Central memory CD8-positive, alpha-beta T cell (primary cell): ENCODE data around the gene DYNLL2.

Experiments
- ATAC-seq: fragments of 150-1000 bp; cut with Tn5 transposase; replicated peaks from 2 replicates; pipeline ENCODE4 v1.10.0; 2022; ENCODE audit warnings: mild to moderate bottlenecking, moderate FRiP score, moderate number of reproducible peaks; ENCODE audit not compliant: poor library complexity, severe bottlenecking; ENCODE audit errors: extremely low read depth
- DNase-seq, 2 donors: peaks; one replicate each; pipeline ENCODE4 v3.0.0; 2021; ENCODE audit warnings: low spot score in 2 of 2
- H3K27ac Mint-ChIP-seq: one replicate; pipeline ENCODE4 v1.8.0; 2022; ENCODE audit warnings: low read depth, mild to moderate bottlenecking, moderate library complexity, mixed read lengths
- H3K27me3 Mint-ChIP-seq: one replicate; pipeline ENCODE4 v1.8.0; 2022; ENCODE audit warnings: mixed read lengths
- H3K36me3 Mint-ChIP-seq: one replicate; pipeline ENCODE4 v1.8.0; 2022; ENCODE audit warnings: mild to moderate bottlenecking, moderate library complexity, mixed read lengths; ENCODE audit not compliant: insufficient read depth
- H3K4me1 Mint-ChIP-seq: one replicate; pipeline ENCODE4 v1.8.0; 2022; ENCODE audit warnings: mixed read lengths
- H3K4me3 Mint-ChIP-seq: one replicate; pipeline ENCODE4 v1.8.0; 2022; ENCODE audit warnings: mild to moderate bottlenecking, moderate library complexity, mixed read lengths
- H3K9me3 Mint-ChIP-seq: one replicate; pipeline ENCODE4 v1.8.0; 2022; ENCODE audit warnings: mixed read lengths

DYNLL2 gene

DNA sequence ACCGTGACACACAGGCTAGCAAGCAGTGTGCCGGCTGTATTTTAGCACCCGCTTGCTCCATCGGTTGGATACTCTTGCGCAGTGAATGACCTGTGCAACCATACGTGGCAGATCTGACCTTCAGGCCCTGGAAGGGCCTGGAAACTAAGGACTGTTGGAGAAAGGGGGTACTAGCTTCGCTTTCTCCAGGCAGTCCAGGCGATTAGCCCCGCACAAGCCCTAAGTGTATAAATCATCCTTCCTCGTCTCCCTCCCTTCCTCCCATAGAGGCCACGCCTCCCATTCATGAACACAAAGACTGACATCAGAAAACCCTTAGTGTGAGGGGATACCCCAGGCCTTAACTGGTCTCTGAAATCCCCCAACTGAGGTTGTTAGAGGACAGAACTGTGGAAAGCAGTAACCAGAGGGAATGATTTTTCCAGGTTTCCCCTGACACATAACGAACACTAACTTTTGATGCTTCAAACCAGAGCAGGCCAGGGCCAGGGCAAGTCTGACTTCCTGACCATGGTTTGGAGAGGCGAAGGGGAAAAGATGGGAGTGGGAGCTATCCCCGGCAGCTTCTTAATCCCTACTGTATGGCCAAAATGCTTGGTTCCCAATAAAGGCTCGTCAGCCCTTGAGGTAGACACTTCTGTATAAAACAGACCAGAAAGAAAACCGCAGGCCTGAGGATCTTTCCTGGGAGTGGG, 1.4 kb upstream of the DYNLL2 start:
- Mint-ChIP-seq H3K27ac (no peak overlapping the region), H3K27me3 (no peaks in the 10 kb centered on the region), H3K4me1 (peaks cover 18% of the 10 kb centered on the region), H3K4me3 (no peak overlapping the region), H3K36me3 (peaks cover 10% of the 10 kb centered on the region), H3K9me3 (no peaks in the 10 kb centered on the region)
- DNase-seq = no peak
- no peak for ATAC-seq

GRCh38 chr17:58082341-58082869, 814 bp upstream of the DYNLL2 start:
- no peaks in the 10 kb centered on the region for H3K27me3 Mint-ChIP-seq
- H3K27ac Mint-ChIP-seq = peak overlapping the region; percentile 26
- DNase-seq = no peak
- no peaks in the 10 kb centered on the region for H3K9me3 Mint-ChIP-seq
- H3K36me3 Mint-ChIP-seq = peaks cover 16% of the 10 kb centered on the region
- peak overlapping the region; percentile 45 for H3K4me3 Mint-ChIP-seq
- H3K4me1 Mint-ChIP-seq = peaks cover 24% of the 10 kb centered on the region
- ATAC-seq = no peak

DNA sequence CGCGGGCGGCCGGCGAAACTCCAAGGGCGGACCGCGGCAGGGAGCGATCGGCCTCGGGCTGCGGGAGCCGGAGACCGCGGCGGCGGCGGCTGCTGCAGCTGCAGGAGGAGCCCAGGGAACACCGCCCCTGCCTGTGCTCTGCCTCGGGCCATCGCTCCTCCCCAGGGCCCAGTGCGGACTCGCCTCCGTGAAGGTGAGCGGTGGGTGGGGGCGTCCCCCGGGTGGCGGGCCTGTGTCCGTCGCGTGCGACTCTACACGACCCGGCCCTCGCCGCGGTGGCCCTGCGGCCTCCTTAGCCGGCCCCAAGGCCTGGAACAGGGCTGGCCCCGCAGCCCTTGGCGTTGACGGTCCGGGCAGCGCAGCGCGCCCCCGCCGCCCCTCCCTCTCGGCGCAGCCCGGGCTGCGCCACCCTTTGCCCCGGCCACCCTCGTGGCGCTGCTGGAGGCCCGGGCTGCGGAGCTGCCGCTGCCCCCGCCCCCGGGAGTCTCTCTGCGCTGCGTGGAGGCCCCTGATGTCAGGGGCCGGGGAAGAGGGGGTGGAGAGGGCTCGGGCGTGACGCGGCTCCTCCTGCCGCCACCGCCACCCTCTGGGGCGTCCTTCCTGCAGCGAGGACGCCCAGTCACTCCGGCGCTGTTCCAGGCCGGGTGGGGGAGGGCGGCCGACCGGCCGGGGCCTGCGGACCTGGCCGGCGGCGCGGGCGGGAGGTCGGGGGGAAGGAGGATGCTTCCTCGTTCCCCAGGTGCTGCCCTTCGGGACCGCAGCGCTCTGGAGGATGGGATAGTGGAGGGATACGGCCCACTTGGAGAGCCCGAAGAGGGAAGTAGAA, 485 bp downstream of the DYNLL2 start:
- ATAC-seq (peak; percentile 84), DNase-seq (peak; percentile 48 to 58)
- H3K27me3 Mint-ChIP-seq = no peaks in the 10 kb centered on the region
- H3K36me3 Mint-ChIP-seq = peaks cover 27% of the 10 kb centered on the region
- no peaks in the 10 kb centered on the region for H3K9me3 Mint-ChIP-seq
- H3K4me3 Mint-ChIP-seq = peak overlapping the region; percentile 81
- H3K4me1 Mint-ChIP-seq = peaks cover 36% of the 10 kb centered on the region
- peak overlapping the region; percentile 61 for H3K27ac Mint-ChIP-seq

DNA sequence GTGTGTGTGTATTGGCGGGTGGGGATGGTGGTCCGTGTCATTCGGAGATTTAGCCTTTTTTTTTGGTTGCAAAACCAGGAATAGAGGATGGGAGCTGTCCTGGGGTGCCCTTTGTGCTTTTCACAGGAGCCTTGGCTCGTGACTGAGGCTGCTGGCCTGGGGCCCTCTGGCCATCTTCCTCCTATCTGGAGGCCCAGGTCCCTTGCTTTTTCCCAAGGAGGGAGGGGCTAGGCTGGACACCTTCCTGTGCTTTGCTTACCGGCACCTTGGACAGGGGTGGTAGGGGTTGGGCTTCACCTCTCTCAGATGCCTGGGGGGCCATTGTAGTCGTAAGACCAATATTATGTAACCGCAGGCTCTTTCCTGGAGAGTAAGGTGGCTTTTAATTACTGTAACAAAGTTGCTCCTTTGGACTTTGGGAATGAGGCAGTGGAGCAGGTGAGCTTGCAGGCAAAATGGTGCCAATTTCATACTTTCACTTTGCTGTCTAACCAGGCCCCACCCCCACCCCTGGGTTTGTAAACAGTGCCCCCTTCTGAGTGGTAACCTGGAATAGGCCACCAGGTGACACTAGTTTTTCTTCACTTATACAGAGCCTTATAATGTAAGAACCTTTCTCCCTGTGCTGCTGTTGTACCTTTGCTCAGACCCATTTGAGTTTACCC, 1.2 kb downstream of the DYNLL2 start:
- Mint-ChIP-seq H3K9me3 (no peaks in the 10 kb centered on the region), H3K4me1 (peaks cover 43% of the 10 kb centered on the region), H3K36me3 (peaks cover 35% of the 10 kb centered on the region), H3K27ac (peak overlapping the region; percentile 61), H3K4me3 (peak overlapping the region; percentile 81), H3K27me3 (no peaks in the 10 kb centered on the region)
- DNase-seq (peak in 1 of 2 donors; percentile 23), ATAC-seq (peak; percentile 37)

DNA sequence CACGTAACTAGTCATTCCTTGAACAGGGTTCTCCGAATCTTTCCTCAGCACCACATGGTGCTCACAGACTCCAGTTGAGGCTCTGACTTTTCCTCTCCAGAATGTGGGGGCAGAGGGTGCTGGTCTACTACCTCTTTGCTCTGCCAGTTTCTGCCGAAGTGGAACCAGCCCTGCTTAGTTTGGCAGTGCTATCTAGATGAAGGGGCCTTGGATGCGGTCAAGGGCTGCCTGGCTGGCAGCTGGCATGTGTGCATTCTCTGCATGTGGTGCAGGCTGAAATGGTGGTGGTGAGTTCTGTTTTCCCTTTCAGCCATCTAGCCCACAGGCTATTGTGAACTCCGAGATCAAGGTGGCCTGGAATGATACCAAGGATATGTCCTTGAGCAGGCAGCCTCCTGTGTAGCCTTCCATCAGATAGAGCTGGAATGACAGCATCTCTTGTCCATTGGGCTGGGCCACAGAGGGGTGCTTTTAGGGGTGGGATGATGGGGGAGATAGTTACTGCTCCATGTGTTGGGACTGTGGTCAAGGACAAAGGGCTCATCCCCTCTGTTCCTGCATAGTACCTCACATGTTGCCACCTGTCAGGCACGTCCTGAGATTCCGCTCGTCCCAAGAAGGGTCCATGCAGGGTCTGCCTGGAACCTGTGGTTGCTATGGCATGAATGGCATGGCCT, 2.0 kb downstream of the DYNLL2 start:
- ATAC-seq = no peak
- Mint-ChIP-seq H3K9me3 (no peaks in the 10 kb centered on the region), H3K27me3 (no peaks in the 10 kb centered on the region), H3K4me3 (peak overlapping the region; percentile 81), H3K4me1 (peaks cover 50% of the 10 kb centered on the region), H3K36me3 (peaks cover 42% of the 10 kb centered on the region), H3K27ac (peak overlapping the region; percentile 61)
- DNase-seq = no peak

- no peak overlapping the region for H3K4me3 Mint-ChIP-seq
- H3K27me3 Mint-ChIP-seq = no peaks in the 10 kb centered on the region
- peaks cover 61% of the 10 kb centered on the region for H3K4me1 Mint-ChIP-seq
- peaks cover 56% of the 10 kb centered on the region for H3K36me3 Mint-ChIP-seq
- ATAC-seq = no peak
- no peak overlapping the region for H3K27ac Mint-ChIP-seq
- H3K9me3 Mint-ChIP-seq = no peaks in the 10 kb centered on the region
- DNase-seq = no peak
Observed at GRCh38 chr17:58086953-58087352, 3.7 kb downstream of the DYNLL2 start.

DNA sequence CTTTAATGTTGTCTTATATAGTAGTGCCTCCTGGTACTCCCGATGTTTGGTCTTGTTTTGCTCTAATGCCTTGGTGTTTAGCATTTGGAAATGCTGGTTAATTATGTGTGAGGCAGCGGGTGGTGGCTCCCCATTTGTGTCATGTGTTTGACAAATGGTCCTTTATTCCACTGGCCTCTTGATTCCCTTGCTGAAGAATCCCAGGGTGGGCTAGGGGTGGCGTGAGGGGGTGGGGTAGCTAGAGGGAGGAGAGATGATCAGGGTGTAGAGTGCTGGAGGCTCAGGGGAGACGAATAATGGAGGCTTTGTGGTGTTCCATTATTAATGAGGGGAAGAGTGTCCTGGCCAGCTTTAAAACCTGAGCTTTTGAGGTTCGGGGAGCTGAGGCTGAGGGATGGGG, 5.4 kb downstream of the DYNLL2 start:
- peaks cover 74% of the 10 kb centered on the region for H3K4me1 Mint-ChIP-seq
- H3K27me3 Mint-ChIP-seq = no peaks in the 10 kb centered on the region
- no peak for ATAC-seq
- peak overlapping the region; percentile 46 for H3K27ac Mint-ChIP-seq
- H3K36me3 Mint-ChIP-seq = peaks cover 56% of the 10 kb centered on the region
- H3K9me3 Mint-ChIP-seq = no peaks in the 10 kb centered on the region
- H3K4me3 Mint-ChIP-seq = no peak overlapping the region
- DNase-seq = no peak

DNA sequence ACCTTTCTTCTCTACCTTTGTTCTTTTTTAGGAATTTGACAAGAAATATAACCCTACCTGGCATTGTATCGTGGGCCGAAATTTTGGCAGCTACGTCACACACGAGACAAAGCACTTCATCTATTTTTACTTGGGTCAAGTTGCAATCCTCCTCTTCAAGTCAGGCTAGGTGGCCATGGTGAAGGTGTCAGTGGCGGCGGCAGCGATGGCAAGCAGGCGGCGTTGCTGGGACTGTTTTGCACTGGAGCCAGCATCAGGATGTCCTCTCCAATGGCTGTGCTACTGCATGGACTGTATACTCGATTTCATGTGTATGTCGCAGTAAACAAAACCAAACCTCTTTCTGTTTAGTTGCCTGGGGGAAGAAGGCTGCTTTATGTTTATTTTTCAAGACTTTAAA, 5.9 kb downstream of the DYNLL2 start:
- Mint-ChIP-seq H3K27ac (peak overlapping the region; percentile 82), H3K9me3 (no peaks in the 10 kb centered on the region), H3K4me1 (peaks cover 74% of the 10 kb centered on the region), H3K27me3 (no peaks in the 10 kb centered on the region), H3K36me3 (peaks cover 56% of the 10 kb centered on the region), H3K4me3 (no peak overlapping the region)
- ATAC-seq (no peak), DNase-seq (no peak)

DNA sequence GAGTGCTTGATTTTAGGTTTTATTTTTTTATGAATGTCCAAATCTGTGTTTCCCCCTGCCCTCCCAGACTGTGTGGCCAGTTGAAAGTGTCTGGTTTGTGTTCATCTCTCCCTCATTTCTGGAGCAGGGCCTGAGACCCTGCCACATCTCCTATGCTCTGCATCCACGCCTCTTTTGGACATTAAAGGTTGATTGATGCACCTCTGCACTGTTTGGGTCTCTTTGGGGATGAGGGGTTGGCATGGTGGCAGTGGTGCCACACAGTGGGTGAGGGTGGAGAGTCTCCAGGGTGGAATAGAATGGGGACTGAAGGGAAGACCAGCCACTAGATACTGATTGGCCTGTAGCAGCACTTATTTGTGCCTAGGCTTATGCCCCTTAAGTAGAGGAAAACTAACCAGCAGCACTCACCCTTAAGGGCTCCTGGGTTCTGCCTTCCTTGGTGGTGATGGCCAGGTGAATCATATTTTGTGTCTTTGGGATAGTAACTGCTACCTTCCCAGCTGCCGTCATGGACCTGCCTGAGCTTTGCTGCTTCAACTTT, 7.9 kb downstream of the DYNLL2 start:
- H3K4me1 Mint-ChIP-seq = peaks cover 58% of the 10 kb centered on the region
- H3K4me3 Mint-ChIP-seq = no peak overlapping the region
- DNase-seq = no peak
- no peak for ATAC-seq
- H3K27ac Mint-ChIP-seq = peak overlapping the region; percentile 82
- peaks cover 51% of the 10 kb centered on the region for H3K36me3 Mint-ChIP-seq
- H3K9me3 Mint-ChIP-seq = no peaks in the 10 kb centered on the region
- H3K27me3 Mint-ChIP-seq = no peaks in the 10 kb centered on the region

DNA sequence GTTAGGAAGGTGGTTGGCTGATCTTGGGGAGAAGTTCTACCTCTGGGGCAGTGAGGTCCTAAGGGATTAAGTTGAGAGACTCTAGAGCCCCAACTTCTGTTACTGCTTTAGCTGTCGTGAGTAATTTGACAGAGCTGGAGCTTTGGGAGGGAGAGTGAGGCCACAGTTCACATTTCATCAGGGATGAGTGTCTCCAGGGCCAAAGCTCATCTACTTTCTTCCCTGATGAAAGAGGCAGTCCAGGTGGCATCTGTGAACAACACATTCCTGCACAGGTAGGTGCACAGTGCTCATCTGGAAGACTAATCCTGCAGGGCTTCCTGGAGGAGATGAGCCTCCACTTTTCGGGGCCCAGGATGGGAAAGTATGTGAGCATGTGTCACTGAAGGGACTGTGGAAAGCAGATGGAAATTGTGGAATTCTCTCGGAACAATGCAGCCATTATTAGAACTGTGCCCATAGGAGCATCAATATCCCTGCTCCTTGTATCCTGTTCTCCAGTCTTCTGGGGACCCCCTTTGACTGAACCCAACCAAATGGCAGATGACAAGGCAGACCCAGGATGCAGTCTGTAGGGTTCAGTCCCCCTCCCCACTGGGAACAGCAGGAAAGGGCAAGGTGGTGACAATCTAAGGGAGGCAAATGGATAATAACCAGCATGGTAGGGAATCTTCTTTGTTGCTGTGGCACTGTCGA, 9.0 kb downstream of the DYNLL2 start:
- no peak for DNase-seq
- Mint-ChIP-seq H3K4me3 (peak overlapping the region; percentile 27), H3K27me3 (no peaks in the 10 kb centered on the region), H3K4me1 (peaks cover 54% of the 10 kb centered on the region), H3K36me3 (peaks cover 47% of the 10 kb centered on the region), H3K9me3 (no peaks in the 10 kb centered on the region), H3K27ac (peak overlapping the region; percentile 82)
- no peak for ATAC-seq

DNA sequence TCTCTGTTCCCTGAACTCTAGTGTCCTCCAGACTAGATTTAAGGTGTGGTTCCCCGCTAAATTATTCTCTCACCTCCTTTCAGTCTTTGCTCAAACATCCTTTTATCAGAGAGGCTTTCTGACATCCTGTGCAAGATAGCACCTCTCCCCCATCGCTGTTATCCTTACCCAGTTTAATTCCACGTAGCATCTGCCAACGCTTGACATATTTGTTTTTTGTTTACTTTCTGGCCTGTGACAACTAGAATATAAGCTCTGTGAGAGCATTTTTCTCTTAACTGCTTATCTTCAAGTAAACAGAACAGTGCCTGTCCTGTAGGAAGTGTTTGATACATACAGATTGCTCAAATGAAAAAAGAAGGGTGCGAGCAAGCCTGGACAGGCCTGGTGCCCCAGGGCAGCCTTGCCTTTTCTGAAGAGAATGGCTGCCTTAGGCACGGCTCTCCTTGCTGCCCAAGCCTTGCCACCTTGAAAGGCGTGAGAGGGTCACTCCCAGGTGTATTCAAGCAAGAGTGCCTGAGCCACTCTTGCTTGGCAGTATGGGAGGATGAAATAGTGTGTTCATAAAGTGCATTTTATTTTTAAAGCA, 9.7 kb downstream of the DYNLL2 start:
- peak overlapping the region; percentile 27 for H3K4me3 Mint-ChIP-seq
- H3K36me3 Mint-ChIP-seq = peaks cover 43% of the 10 kb centered on the region
- ATAC-seq (peak; percentile 80), DNase-seq (no peak)
- H3K27ac Mint-ChIP-seq = peak overlapping the region; percentile 82
- H3K4me1 Mint-ChIP-seq = peaks cover 52% of the 10 kb centered on the region
- H3K9me3 Mint-ChIP-seq = no peaks in the 10 kb centered on the region
- H3K27me3 Mint-ChIP-seq = no peaks in the 10 kb centered on the region
